DND-41 (cell line): ENCODE measurements around the gene PRPF39.
"Not testable (repeated sequence)": the region's sequence is repeated elsewhere in the genome, so short reads cannot be mapped to it uniquely, and the experiment has no call there.

Source experiments
- ATAC-seq: fragments of 200-7000 bp; cut with Tn5 transposase; 3 replicates; pipeline ENCODE4 v1.9.1; 2021; ENCODE audit warnings: low read depth; ENCODE audit not compliant: insufficient read depth
- DNase-seq: peaks from one replicate; pipeline ENCODE4 v3.0.0-alpha.2; 2020
- H2AFZ ChIP-seq: 2 replicates; pipeline ENCODE4 v1.6.0; 2012; ENCODE audit warnings: low read depth, low read length
- H3K27ac ChIP-seq: 2 replicates; pipeline ENCODE4 v1.5.1; 2012; ENCODE audit warnings: low read length, inconsistent platforms
- H3K27me3 ChIP-seq: fragments of 200-600 bp; sonication (generic); 2 replicates; pipeline ENCODE4 v1.6.0; 2012; ENCODE audit warnings: low read length, mild to moderate bottlenecking, inconsistent platforms; ENCODE audit not compliant: insufficient read depth, poor library complexity
- H3K36me3 ChIP-seq: 2 replicates; pipeline ENCODE4 v1.5.1; 2012; ENCODE audit warnings: low read length, inconsistent platforms; ENCODE audit not compliant: insufficient read depth
- H3K4me1 ChIP-seq: 2 replicates; pipeline ENCODE4 v1.5.1; 2012; ENCODE audit warnings: mild to moderate bottlenecking, low read length; ENCODE audit not compliant: insufficient read depth
- H3K4me2 ChIP-seq: 2 replicates; pipeline ENCODE4 v1.6.0; 2012; ENCODE audit warnings: mild to moderate bottlenecking, moderate library complexity, low read length, inconsistent platforms; ENCODE audit not compliant: insufficient read depth
- H3K4me3 ChIP-seq, 2 experiments: fragments of 200-600 bp in 1 of 2; shearing (Covaris generic) in 1 of 2; 2 replicates each; pipeline ENCODE4 v1.5.1; 2012 to 2016; ENCODE audit warnings: inconsistent platforms in 2 of 2, low read length in 2 of 2, mild to moderate bottlenecking in 2 of 2, low read depth in 1 of 2, moderate library complexity in 1 of 2
- H3K79me2 ChIP-seq: 2 replicates; pipeline ENCODE4 v1.6.0; 2012; ENCODE audit warnings: low read length, inconsistent platforms; ENCODE audit not compliant: insufficient read depth
- H3K9ac ChIP-seq: 2 replicates; pipeline ENCODE4 v1.6.0; 2012; ENCODE audit warnings: low read depth, mild to moderate bottlenecking, inconsistent platforms, low read length, moderate library complexity
- H3K9me3 ChIP-seq: 2 replicates; pipeline ENCODE4 v1.5.1; 2012; ENCODE audit warnings: low read length, moderate library complexity, mild to moderate bottlenecking, inconsistent platforms; ENCODE audit not compliant: insufficient read depth, severe bottlenecking
- H4K20me1 ChIP-seq: 2 replicates; pipeline ENCODE4 v1.6.0; 2012; ENCODE audit warnings: low read length; ENCODE audit not compliant: insufficient read depth
- CTCF ChIP-seq: IDR thresholded peaks from 2 replicates; pipeline ENCODE4 v1.5.1; 2012; ENCODE audit warnings: borderline replicate concordance, low read length, moderate library complexity, mild to moderate bottlenecking; ENCODE audit not compliant: poor library complexity, severe bottlenecking; ENCODE audit errors: extremely low read depth
- EZH2 ChIP-seq: IDR thresholded peaks from 3 replicates; pipeline ENCODE4 v1.6.1; 2012; ENCODE audit warnings: borderline replicate concordance, low read depth, mild to moderate bottlenecking, moderate library complexity, low read length, inconsistent platforms; ENCODE audit not compliant: severe bottlenecking

PRPF39 gene

GRCh38 chr14:45136399-45136798 lies 52.5 kb downstream of the PRPF39 start:
- ATAC-seq (no peak), DNase-seq (no peak)
- Histone ChIP-seq H3K9ac (peak overlapping the region; percentile 95), H3K27ac (peak overlapping the region; percentile 96), H3K9me3 (no peaks in the 10 kb centered on the region), H3K4me3 (peak overlapping the region; percentile 98 to 99), H3K79me2 (peaks cover 81% of the 10 kb centered on the region), H3K36me3 (peaks cover 13% of the 10 kb centered on the region), H3K4me2 (peak overlapping the region; percentile 87), H3K4me1 (peaks cover 59% of the 10 kb centered on the region), H4K20me1 (peaks cover 7% of the 10 kb centered on the region), H2AFZ (peak overlapping the region; percentile 99), H3K27me3 (no peaks in the 10 kb centered on the region)
- TF ChIP-seq CTCF: no peak
- TF ChIP-seq EZH2: no peak

- peaks cover 35% of the 10 kb centered on the region for H3K36me3 ChIP-seq
- no peaks in the 10 kb centered on the region for H3K27me3 ChIP-seq
- no peak overlapping the region for H3K9ac ChIP-seq
- TF ChIP-seq EZH2: no peak
- TF ChIP-seq CTCF: no peak
- peaks cover 88% of the 10 kb centered on the region for H3K79me2 ChIP-seq
- no peak for DNase-seq
- H3K4me3 ChIP-seq: no peak overlapping the region
- no peak for ATAC-seq
- H3K9me3 ChIP-seq: no peaks in the 10 kb centered on the region
- H3K4me2 ChIP-seq: no peak overlapping the region
- peaks cover 7% of the 10 kb centered on the region for H4K20me1 ChIP-seq
- H3K4me1 ChIP-seq: peaks cover 38% of the 10 kb centered on the region
- H2AFZ ChIP-seq: no peak overlapping the region
- no peak overlapping the region for H3K27ac ChIP-seq
Measured at GRCh38 chr14:45140661-45141187, 56.8 kb downstream of the PRPF39 start.

GRCh38 chr14:45142083-45142482 lies 58.2 kb downstream of the PRPF39 start:
- H2AFZ ChIP-seq, ATAC-seq, H3K27me3 ChIP-seq, DNase-seq, H3K9me3 ChIP-seq, H3K27ac ChIP-seq, H3K9ac ChIP-seq, H3K4me2 ChIP-seq, H3K4me3 ChIP-seq, H4K20me1 ChIP-seq: not testable (repeated sequence)
- peaks cover 32% of the 10 kb centered on the region for H3K4me1 ChIP-seq
- peaks cover 35% of the 10 kb centered on the region for H3K36me3 ChIP-seq
- peaks cover 76% of the 10 kb centered on the region for H3K79me2 ChIP-seq

- Histone ChIP-seq H3K4me3 (no peak overlapping the region), H3K27me3 (no peaks in the 10 kb centered on the region), H3K79me2 (peaks cover 56% of the 10 kb centered on the region), H2AFZ (no peak overlapping the region), H4K20me1 (no peaks in the 10 kb centered on the region; the same call in 1 of the 2 replicates), H3K36me3 (peaks cover 35% of the 10 kb centered on the region), H3K4me1 (peaks cover 6% of the 10 kb centered on the region; the same call in 1 of the 2 replicates), H3K4me2 (no peak overlapping the region), H3K9me3 (no peaks in the 10 kb centered on the region), H3K27ac (no peak overlapping the region), H3K9ac (no peak overlapping the region)
- no peak for DNase-seq
- TF ChIP-seq CTCF (no peak), EZH2 (no peak)
- ATAC-seq: no peak
Measured at GRCh38 chr14:45144658-45145057, 60.7 kb downstream of the PRPF39 start.
